GM12801 (cell line): ENCODE results near the gene GLYAT.

Source experiments
- CTCF ChIP-seq: IDR thresholded peaks from one replicate; pipeline ENCODE4 v1.5.1; 2011; ENCODE audit warnings: control low read depth; ENCODE audit not compliant: insufficient read length; ENCODE audit errors: extremely low read depth

GLYAT gene

GRCh38 chr11:58772329-58773285 is 40.9 kb upstream of the GLYAT start:
- no peak for TF ChIP-seq CTCF

- no peak for TF ChIP-seq CTCF
Measured at GRCh38 chr11:58771458-58771855, 39.7 kb upstream of the GLYAT start.

- TF ChIP-seq CTCF = no peak
Measured at GRCh38 chr11:58770627-58771457, 39.1 kb upstream of the GLYAT start.

GRCh38 chr11:58770166-58770565 is 38.4 kb upstream of the GLYAT start:
- no peak for TF ChIP-seq CTCF

- TF ChIP-seq CTCF = no peak
Measured at GRCh38 chr11:58769308-58769707, 37.6 kb upstream of the GLYAT start.

- TF ChIP-seq CTCF = no peak
Measured at GRCh38 chr11:58768137-58768536, 36.4 kb upstream of the GLYAT start.

GRCh38 chr11:58765078-58765477 is 33.3 kb upstream of the GLYAT start:
- TF ChIP-seq CTCF = no peak
